ENCODE measurements around the gene MAP3K15.

Gene MAP3K15

DNA sequence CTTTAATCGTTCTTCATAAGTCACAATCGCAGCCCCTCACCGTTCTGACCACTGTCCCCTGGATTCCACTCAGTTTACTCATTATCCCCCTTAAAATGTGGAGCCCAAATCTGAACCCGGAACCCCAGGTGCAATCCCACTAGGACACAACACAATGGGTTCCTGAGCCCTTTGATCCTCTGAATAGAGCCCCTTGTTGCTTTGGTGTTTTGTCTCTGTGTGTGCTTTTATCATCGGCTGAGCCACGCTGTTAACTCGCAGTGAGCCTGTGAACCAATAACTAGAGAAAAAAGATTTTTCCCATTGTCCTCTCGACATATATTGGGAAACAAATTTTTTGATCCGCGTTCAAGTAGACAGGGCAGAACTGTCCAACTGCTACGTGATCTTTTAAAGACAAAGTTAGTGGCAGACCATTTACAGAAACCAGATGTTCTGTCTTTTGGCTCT, 172.2 kb downstream of the MAP3K15 start:
- no peak for DNase-seq (ENCODE audit: low read depth)

GRCh38 chrX:19342331-19342906, 172.9 kb downstream of the MAP3K15 start:
- DNase-seq (ENCODE audit: low read depth) = no peak

DNA sequence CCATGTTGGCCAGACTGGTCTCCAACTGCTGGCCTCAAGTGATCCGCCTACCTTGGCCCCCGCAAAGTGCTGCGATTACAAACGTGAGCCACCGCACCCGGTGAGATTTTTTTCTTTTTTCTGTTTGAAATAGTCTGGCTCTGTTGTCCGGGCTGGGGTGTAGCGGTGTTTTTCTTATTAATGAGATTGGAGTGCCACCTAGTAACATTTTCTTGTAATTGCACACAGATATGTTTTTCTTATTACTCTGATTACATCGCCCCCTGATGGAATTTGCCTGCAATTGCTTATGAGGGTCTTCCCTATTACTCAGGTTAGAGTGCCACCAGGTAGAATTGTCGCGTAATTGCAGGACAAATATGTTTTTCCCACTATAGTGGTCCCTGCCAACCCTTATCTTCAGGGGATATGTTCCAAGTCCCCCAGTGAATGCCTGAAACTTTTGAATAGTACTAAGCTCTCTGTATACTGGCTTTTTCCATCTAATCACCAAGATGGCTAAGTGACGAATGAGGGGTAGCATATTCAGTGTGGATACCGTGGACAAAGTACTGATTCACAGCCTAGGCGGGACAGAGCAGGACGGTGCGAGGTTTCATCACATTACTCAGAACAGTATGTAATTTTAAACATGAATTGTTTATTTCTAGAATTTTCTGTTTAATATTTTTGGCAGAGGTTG, 180.2 kb downstream of the MAP3K15 start:
- no peak for DNase-seq (ENCODE audit: low read depth)

DNA sequence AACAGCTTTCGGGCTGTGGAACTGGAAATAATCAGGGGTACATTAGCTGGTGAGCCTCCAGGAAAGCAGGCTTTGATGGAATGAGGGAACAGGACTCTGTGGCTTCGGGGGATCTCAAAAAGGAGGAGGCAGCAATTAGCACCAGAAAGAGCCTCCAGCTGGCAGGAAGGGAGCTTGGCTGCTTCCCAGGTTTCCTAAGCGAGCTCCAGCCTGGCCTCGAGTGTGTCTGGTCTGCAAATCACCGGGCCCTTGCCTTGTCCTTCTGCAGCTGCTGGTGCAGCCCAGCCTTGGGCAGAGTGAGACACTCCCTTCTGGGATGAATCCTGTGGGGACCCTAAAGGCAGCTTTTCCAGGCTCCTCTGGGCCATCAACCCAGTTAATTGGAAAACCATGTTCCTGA, 182.3 kb downstream of the MAP3K15 start:
- DNase-seq (ENCODE audit: low read depth) = peak; percentile 4

GRCh38 chrX:19331831-19332230, 183.5 kb downstream of the MAP3K15 start:
- no peak for DNase-seq (ENCODE audit: low read depth)

DNA sequence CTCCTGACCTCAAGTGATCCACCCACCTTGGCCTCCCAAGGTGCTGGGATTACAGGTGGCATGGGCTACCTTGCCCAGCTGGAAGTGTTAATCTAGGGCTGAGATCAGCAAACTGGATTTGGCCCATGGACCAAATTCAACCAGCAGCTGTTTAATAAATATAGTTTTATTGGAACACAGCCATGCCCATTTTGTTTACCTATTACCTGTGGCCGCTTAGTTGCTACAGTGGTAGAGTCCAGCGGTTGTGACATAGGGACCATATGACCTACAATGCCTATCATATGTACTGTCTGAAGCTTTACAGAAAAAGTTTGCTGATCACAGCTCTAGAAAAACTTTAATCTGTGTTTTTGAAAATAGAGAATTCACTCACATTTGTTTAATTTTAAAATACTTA, 188.7 kb downstream of the MAP3K15 start:
- DNase-seq (ENCODE audit: low read depth) = no peak

All from stromal cell of bone marrow (primary cell).